ENCODE measurements around the gene ARHGEF2.

Gene ARHGEF2

DNA sequence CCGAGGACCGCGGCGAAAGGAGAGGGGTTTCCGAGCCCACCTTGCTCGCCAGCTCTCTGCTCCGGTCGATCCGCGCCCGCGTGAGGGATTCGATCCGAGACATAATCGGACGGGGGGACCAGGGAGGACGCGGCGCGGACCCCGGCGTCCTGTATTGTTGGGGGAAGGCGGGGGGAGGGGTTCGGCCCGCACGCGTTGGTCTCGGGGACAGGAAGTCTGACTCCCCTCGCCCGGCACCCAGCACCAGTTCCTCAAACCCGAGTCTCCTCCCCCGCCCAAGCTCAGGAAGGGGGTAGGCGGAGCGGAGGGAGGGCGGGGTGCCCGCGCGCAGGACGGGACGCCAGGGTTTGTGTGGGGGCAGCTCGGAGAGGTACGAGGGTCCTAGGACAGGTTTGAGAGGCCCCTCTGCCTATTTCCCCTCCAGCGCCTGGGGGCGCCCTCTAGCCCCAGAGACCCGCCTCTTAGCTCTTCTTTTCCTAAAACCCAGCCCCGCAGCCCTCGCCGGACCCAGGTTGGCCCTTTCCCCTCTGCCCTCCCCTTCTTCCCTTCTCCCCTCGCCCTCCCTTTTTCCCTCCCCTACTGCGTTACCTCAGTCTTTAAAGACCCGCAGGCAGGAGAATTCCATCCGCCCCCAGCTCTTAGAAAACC lies at the start of gene ARHGEF2:
TSS of gene ARHGEF2 (minus strand) at position 223 of the 648 bp plus-strand sequence. CDS start at position 103, 120 bp downstream.
- FAIRE-seq (peak; percentile 47), DNase-seq (ENCODE audit: insufficient read length, low spot score) (peak; percentile 79)

- FAIRE-seq: no peak
- no peak for DNase-seq (ENCODE audit: insufficient read length, low spot score)
These were observed 48.2 kb upstream of the ARHGEF2 start for GRCh38 chr1:156026588-156026987.

DNA sequence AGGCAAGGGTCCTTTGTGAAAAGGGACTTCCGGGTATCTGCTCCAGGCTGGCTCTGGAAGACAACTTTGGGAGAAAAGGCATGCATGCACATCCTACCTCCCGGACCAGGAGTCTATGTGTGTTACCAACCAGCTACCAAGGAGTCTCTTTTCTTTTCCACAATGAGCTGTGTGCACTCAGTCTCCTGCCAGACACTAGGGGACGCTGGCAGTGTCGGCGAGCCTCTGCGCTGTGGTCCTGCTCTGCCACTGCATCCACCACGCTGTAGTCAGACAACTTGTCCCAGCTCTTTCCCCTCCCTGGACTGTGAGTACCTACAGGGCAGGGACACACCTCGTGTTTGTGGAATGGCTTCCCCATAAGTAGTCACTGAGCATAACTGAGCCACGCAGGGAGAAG lies 47.5 kb upstream of the ARHGEF2 start:
- DNase-seq (ENCODE audit: insufficient read length, low spot score) (peak; percentile 30), FAIRE-seq (no peak)

DNA sequence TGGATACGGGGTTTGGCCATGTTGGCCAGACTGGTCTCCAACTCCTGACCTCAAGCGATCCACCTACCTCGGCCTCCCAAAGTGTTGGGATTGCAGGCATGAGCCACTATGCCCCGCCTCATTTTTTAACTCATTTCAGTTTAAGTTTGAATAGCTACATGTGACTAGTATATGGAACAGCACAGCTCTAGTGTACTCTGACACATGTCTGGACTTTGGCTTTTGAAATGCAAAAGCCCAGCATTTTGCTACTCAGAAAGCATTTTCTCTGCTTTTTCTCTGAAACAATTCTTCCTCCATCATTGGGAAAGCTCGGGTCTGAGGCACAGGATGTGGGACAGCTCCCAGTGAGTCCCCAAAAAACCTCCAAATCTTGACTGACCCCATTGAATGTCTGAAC lies 46.5 kb upstream of the ARHGEF2 start:
- FAIRE-seq: no peak

DNA sequence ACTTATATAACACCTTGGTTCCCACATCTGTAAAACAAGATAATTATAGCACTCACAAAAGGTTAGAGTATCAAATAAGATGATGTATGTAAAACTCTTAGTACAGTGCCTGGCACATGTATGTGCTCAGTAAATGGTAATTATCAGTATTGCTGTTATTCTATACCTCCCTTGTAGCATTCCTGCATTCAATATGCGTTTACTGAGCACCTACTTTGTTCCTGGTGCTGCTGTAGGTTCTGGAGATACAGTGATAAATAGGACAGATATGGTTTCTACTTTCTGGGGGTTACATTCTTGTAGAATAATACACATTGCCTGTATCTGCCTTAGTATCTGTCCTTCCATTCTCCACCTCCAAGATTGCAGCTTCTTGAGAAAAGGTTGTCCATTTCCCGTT lies 43.6 kb upstream of the ARHGEF2 start:
- no peak for DNase-seq (ENCODE audit: insufficient read length, low spot score)
- FAIRE-seq: no peak

More for the DNA sequence above, 46.5 kb upstream of the ARHGEF2 start:
- no peak for DNase-seq (ENCODE audit: insufficient read length, low spot score)

DNA sequence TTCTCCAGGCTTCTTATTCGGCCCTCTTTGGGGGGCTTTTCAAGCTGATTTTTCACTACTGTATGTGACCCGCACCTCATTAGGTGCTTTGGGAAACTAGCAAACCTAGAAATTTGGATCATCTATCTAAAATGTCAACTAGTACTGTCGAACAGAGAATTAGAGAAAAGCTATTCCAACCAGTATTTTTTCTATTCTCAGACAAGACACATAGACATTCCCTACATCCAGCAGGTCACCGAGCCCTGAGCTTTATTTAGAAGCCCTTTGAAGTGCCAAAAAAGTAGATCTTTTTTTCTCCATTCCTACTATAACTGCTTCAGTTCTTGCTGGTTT lies 42.7 kb upstream of the ARHGEF2 start:
- DNase-seq (ENCODE audit: insufficient read length, low spot score) (no peak), FAIRE-seq (no peak)

DNA sequence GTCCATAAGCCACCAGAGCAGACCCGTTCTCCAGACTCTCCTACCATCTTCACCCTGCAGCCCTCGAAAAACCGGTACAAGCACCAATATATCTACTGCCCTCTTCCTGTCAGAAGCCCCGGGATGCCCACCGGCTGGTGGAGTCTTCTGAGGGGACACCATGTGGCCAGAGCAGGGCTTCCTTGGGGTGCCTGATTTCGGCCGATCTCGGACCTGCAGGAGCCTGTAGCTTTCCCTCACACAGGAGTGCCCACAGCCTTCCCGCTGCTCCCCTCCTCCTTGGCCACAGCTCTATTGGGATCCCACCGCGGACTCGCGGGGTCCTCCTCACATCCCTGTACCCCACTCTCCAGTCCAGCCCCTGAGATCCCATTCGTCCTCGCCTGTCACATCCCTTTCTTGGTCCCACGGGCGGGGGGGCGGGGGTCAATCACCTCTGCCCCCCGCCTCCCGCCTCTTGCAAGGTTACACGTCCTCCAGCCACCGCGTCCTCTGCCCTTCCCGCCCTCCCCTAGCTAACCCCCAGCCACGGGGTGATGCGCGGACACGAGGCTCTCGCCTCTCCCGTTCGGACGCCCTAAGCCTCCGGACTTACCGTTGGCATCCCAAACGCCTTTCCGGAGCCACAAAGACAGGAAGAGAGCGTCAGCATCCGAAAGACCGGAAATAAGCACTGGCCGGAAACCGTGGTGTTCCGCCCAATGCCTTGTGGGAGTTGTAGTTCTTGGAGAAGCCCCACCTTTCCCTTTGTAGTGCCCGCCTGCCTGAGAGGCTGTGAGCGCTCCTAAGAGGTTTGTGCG lies 42.1 kb upstream of the ARHGEF2 start, which contains the start of gene SSR2:
TSS of gene SSR2 (minus strand) at position 659 of the 800 bp plus-strand sequence. CDS start 784 bp downstream, outside the sequence.
- DNase-seq (ENCODE audit: insufficient read length, low spot score): peak; percentile 93
- peak; percentile 100 for FAIRE-seq

DNA sequence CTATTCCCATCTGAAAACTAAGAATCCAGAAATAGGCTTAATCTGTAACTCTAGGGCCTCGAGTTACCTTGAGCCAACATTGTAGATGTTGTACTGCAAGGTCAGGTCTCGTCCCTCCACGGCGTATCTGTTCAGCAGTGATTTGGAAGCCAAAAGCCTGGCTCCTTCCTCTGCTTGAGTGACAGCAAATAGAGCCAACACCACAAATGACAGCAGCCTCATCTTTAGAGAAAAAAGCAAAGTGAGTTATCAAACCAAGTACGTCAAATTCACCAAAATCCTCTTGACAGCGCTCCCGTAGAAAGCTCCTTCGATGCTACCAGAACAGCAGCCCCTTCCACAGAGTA lies 41.6 kb upstream of the ARHGEF2 start:
- FAIRE-seq (peak; percentile 33), DNase-seq (ENCODE audit: insufficient read length, low spot score) (no peak)

DNA sequence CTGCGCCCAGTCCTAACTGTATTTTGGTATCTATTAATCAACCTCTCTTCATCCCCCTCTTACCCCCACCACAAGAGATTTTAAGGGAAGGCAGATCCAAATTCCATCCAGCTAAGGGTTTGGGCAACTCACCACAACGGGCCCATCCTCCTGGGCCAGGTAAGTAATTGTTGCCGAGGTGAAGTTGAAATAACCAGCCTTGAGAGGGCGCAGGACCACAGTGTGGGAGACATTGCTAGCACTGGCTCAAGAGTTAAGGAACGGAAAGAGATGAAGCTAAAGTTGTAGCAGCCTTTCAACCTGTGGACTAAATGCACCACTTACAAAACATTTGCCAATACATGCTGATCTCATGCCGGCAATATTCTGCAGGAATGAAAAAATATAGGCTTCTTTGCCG lies 36.5 kb upstream of the ARHGEF2 start:
- no peak for FAIRE-seq
- DNase-seq (ENCODE audit: insufficient read length, low spot score): no peak

- peak; percentile 66 for DNase-seq (ENCODE audit: insufficient read length, low spot score)
- peak; percentile 95 for FAIRE-seq
These were observed 33.9 kb upstream of the ARHGEF2 start for GRCh38 chr1:156012051-156012817.

DNA sequence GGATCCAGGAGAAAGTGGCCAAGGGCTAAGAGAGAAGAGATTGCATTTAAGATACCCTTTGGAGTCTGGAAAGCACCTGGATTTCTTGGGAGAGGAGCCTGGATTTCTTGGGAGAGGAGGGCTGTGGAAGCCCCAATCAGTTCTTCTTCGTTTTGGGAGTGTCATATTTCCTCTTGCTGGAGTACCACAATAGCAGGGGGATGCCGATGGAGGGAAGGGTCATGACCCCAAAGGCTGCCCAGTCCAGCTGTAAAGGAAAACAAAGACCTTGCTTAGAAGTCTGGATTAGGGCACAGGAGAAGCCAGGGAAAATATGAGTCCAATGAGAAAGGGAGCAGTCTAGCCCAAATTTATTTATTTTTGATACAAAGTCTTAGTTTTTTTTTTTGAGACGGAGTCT lies 31.1 kb upstream of the ARHGEF2 start:
- FAIRE-seq (no peak), DNase-seq (ENCODE audit: insufficient read length, low spot score) (no peak)

DNA sequence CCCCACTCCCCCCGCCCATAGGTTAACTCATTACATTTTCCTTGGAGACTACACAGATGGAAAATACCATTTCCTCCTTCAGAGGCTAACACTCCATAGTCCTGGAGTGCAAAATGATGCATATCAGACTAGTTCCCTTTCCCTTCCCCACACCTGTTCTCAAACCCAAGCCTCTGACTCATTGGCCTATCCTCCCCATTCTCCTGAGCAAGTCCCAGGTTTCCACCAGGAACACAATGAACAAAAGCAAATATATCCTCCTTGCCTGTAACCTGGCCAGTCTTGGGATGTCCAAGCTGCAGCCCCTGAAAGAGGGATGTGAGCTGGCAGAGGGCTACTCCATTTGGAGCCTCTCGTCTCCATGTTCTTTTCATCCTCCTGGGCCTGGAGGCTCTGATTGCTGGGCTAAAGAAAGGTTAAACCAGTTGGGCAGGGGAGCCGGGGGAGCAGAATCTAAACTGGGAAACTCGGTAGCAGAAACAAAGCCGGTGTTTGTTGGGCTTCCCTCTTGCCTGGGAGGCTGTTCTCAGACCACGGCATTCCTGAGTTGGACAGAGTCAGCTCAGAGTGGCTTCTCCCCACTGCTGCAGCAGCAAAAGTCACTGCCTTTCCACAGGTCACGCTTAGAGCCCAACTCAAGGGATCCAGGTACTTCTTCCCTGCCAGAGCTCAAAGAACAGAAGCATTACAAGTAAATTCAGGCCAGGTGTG lies 28.5 kb upstream of the ARHGEF2 start:
- DNase-seq (ENCODE audit: insufficient read length, low spot score) (no peak), FAIRE-seq (no peak)

GRCh38 chr1:156004843-156005584 lies 26.7 kb upstream of the ARHGEF2 start:
- DNase-seq (ENCODE audit: insufficient read length, low spot score) (no peak), FAIRE-seq (no peak)

- FAIRE-seq: no peak
- no peak for DNase-seq (ENCODE audit: insufficient read length, low spot score)
These were observed 25.5 kb upstream of the ARHGEF2 start for GRCh38 chr1:156003923-156004188.

DNA sequence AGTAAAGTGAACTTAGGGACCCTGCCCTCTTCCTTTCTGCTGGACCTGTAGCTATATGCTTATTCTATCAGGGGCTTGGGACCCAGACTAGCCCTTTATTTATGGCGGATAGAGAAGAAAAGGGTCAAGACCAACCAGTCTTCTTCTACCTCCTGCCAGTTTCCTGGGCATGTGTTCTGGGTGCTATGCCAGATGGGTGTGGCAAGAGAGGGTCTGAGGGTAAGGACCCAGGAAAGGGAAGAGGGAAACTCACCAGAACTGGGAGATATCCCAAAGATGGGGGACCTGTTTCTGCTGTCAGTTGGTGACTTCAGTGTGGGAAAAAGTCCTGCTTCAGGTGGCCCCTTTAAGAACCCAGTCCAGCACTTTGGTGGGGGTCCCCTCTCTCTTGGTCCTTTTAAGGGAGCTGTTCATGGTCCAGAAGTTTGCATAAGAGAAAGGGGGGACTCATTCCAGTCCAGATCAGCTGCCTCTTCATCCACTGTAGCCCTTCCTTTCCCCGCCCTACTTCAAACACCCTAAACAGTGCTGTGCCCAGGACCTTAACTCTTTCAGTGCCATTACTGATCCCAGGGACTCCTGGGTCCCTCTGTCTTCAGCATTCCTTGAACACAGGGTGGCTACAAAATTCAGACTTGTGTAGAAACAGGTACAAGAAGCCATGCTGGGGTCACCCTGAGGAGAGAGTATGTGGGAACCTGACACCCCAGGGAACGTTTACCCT lies 24.0 kb upstream of the ARHGEF2 start:
- FAIRE-seq: no peak
- DNase-seq (ENCODE audit: insufficient read length, low spot score): no peak

DNA sequence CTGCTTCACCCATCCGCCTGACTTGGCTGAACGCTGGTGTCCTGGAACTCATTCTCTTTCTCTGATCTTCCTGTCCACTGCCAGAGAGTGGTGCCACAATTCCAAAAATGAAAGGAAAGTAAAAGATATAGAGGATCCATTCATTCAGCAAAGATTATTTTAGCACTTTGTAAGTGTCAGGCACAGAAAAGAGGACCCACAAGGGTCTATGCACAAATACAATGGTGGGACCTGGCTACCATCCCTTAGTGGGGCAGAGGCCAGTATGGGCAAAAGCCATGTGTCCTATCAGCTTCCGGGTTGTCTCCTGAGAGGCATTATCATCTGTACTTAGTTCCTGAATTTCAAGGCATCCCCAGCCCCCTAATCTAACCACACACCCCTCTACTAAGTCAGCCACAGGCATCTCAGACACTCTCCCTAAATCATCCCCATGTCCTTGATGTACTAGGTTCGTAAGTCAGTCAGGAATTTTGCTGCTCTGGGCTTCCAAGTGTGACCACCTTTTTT lies 23.4 kb upstream of the ARHGEF2 start:
- DNase-seq (ENCODE audit: insufficient read length, low spot score): no peak

DNA sequence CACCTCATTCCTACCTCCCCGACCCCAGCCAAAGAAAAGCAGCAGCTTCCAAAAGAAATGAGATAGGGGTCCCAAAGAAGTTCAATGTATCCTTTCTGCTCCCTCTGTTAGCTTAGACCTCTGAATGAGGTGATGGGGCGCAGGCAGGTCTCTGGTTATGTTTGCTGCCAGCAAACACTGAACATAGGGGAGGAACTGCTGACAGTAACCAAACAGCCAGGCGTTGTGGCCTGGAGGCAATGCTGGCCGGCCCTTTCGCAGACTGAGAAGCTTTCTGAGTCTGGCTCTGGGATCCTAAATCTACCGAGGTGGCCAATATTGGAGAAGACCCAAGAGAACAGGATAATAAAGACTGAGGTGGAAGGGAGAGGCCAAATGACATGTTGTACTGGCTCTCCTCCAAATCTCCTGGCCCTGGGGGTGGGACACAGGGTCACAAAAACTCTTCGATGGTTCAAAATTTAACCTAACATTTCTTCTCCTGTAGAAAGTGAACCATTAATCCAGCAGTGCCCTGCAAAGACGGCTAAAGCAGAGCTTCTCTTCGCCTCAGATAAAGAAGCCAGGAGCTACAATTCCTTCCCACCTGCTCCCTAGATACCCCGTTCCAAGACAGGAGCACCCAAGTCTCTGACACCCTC lies 22.8 kb upstream of the ARHGEF2 start:
- DNase-seq (ENCODE audit: insufficient read length, low spot score) (no peak), FAIRE-seq (no peak)

More for the DNA sequence above, 23.4 kb upstream of the ARHGEF2 start:
- no peak for FAIRE-seq

DNA sequence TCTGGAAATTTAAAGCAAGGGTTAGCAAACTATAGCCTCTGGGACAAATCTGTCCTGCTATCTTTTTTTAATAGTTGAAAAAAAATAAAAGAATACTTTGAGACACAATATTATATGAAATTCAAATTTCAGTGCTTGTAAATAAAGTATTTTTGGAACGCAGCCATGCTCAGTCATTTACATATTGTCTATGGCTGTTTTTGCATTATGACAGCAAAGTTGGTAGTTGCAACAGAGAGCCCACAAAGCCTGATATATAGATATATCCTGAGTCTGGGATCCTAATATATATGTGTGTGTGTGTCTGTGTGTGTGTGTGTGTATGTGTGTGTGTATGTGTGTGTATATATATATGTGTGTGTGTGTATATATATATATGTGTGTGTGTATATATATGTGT lies 21.6 kb upstream of the ARHGEF2 start:
- DNase-seq (ENCODE audit: insufficient read length, low spot score): no peak
- FAIRE-seq: no peak

- FAIRE-seq (no peak), DNase-seq (ENCODE audit: insufficient read length, low spot score) (no peak)
These were observed 17.8 kb upstream of the ARHGEF2 start for GRCh38 chr1:155996166-155996565.
